K562 (cell line): ENCODE results near the gene CALU. TPM values are rescaled to one million over a fixed set of nuclear protein-coding genes. Genes with fewer than 3 reads are reported as not detected.

Experiments used
- ATAC-seq: fragments of 200-7000 bp; cut with Tn5 transposase; 3 replicates; pipeline ENCODE4 v1.9.1; 2020; ENCODE audit warnings: moderate library complexity
- BruUV-seq: library from RNA; stranded (reverse); fragments of 400-500 nt; replicated peaks from 2 replicates; lab custom pipeline; 2021; lab: Mats Ljungman, UMichigan
- CTCF ChIA-PET: fragments of 300-600 bp; formaldehyde crosslinking; extraction: SDS; loops from one replicate; lab custom pipeline; 2021; ENCODE audit warnings: low intra/inter-chr PET ratio; lab: Yijun Ruan, JAX
- POLR2A ChIA-PET: fragments of 300-600, 350-650 bp; sonication (Branson Sonifier 250); formaldehyde crosslinking; extraction: SDS; loops from one replicate; lab custom pipeline; 2021; ENCODE audit warnings: antibody characterized with exemption, inconsistent platforms; lab: Yijun Ruan, JAX
- DNase-seq, 4 experiments: peaks; one replicate each; pipeline versions ENCODE4 v3.0.0 to v3.0.0-alpha.2; 2011 to 2018; ENCODE audit warnings: low spot score in 3 of 4, mixed read lengths in 3 of 4; ENCODE audit errors: extremely low read depth in 1 of 4
- FAIRE-seq: peaks from 2 replicates; lab custom pipeline; 2011; peaks lifted over from hg19 to GRCh38; lab: Jason Lieb, UNC
- H2AFZ ChIP-seq: 2 replicates; pipeline ENCODE4 v1.6.0; 2011; ENCODE audit warnings: low read depth, low read length, control low read depth, inconsistent platforms
- H3K27ac ChIP-seq: fragments of 200-600 bp; 3 replicates; pipeline ENCODE4 v1.8.0; 2011; ENCODE audit warnings: low read depth, mild to moderate bottlenecking, control low read depth, inconsistent platforms, low read length, moderate library complexity, mixed read lengths; ENCODE audit errors: extremely low read depth
- H3K27me3 ChIP-seq, 2 experiments: fragments of 300-600 bp in 1 of 2; 2 replicates in 1 of 2; 3 replicates in 1 of 2; pipeline versions ENCODE4 v1.6.0 to v1.8.0; 2011; ENCODE audit warnings: inconsistent platforms in 2 of 2, low read length in 2 of 2, mild to moderate bottlenecking in 1 of 2, mixed read lengths in 1 of 2, moderate library complexity in 1 of 2; ENCODE audit not compliant: control insufficient read depth in 2 of 2, insufficient read depth in 2 of 2
- H3K36me3 ChIP-seq: fragments of 300-600 bp; 3 replicates; pipeline ENCODE4 v1.8.0; 2011; ENCODE audit warnings: mild to moderate bottlenecking, low read length, inconsistent platforms; ENCODE audit not compliant: control insufficient read depth, insufficient read depth
- H3K4me1 ChIP-seq, 2 experiments: fragments of 200-600 bp in 1 of 2; replicated peaks in 1 of 2; 2 replicates in 1 of 2; 3 replicates in 1 of 2; pipeline versions ENCODE4 v1.5.1 to v1.8.0; 2011; ENCODE audit warnings: inconsistent platforms in 2 of 2, low read length in 2 of 2, mild to moderate bottlenecking in 1 of 2, mixed read lengths in 1 of 2, moderate library complexity in 1 of 2; ENCODE audit not compliant: control insufficient read depth in 2 of 2, insufficient read depth in 2 of 2
- H3K4me2 ChIP-seq: 2 replicates; pipeline ENCODE4 v1.6.1; 2011; ENCODE audit warnings: low read length, control low read depth, inconsistent platforms, mixed read lengths; ENCODE audit not compliant: insufficient read depth
- H3K4me3 ChIP-seq: fragments of 200-600 bp; sonication (generic), shearing (Covaris generic); 2 replicates; pipeline ENCODE4 v1.5.1; 2016; ENCODE audit warnings: control low read depth, inconsistent platforms
- H3K79me2 ChIP-seq: fragments of 200-600 bp; 3 replicates; pipeline ENCODE4 v1.8.0; 2011; ENCODE audit warnings: low read length, inconsistent platforms; ENCODE audit not compliant: control insufficient read depth, insufficient read depth
- H3K9ac ChIP-seq, 2 experiments: 2 replicates each; pipeline versions ENCODE4 v1.6.0 to v1.6.1; 2011; ENCODE audit warnings: low read depth in 2 of 2, low read length in 2 of 2, control low read depth in 1 of 2, inconsistent platforms in 1 of 2, mild to moderate bottlenecking in 1 of 2, mixed read lengths in 1 of 2; ENCODE audit not compliant: insufficient read depth in 1 of 2
- H3K9me1 ChIP-seq: one replicate; pipeline ENCODE4 v1.6.0; 2011; ENCODE audit warnings: inconsistent platforms, mild to moderate bottlenecking, low read length, moderate library complexity; ENCODE audit not compliant: control insufficient read depth, insufficient read depth
- H3K9me3 ChIP-seq: replicated peaks from 2 replicates; pipeline ENCODE4 v1.5.1; 2011; ENCODE audit warnings: low read depth, low read length, inconsistent platforms; ENCODE audit not compliant: control insufficient read depth, insufficient read depth
- H4K20me1 ChIP-seq: replicated peaks from 2 replicates; pipeline ENCODE4 v1.6.1; 2011; ENCODE audit warnings: low read length, inconsistent platforms, mixed read lengths; ENCODE audit not compliant: control insufficient read depth, insufficient read depth
- ARHGAP35 ChIP-seq: fragments of 450-650 bp; IDR thresholded peaks from 2 replicates; pipeline ENCODE4 v1.6.1; 2018; ENCODE audit not compliant: partially characterized antibody
- ATF7 ChIP-seq: fragments of 450-650 bp; IDR thresholded peaks from 2 replicates; pipeline ENCODE4 v1.7.1; 2014; ENCODE audit warnings: mild to moderate bottlenecking, moderate library complexity
- E2F8 ChIP-seq: fragments of 450-650 bp; IDR thresholded peaks from 2 replicates; pipeline ENCODE4 v1.7.1; 2018; ENCODE audit warnings: mild to moderate bottlenecking, low read depth; ENCODE audit not compliant: partially characterized antibody
- ESRRB ChIP-seq: fragments of 250-450 bp; sonication (Bioruptor Pico); IDR thresholded peaks from 2 replicates; pipeline ENCODE4 v1.5.0; 2020; ENCODE audit warnings: mild to moderate bottlenecking, moderate library complexity, borderline replicate concordance
- HCFC1 ChIP-seq: IDR thresholded peaks from 2 replicates; pipeline ENCODE4 v1.6.1; 2012; ENCODE audit warnings: low read depth, low read length, improper control_type of control experiment
- HES1 ChIP-seq: fragments of 450-650 bp; IDR thresholded peaks from 2 replicates; pipeline ENCODE4 v1.6.1; 2016; ENCODE audit warnings: low read depth, mild to moderate bottlenecking, moderate library complexity
- KDM1A ChIP-seq, 2 experiments: fragments of 450-650 bp; IDR thresholded peaks; 2 replicates each; pipeline ENCODE4 v1.6.1; 2016; ENCODE audit warnings: mild to moderate bottlenecking in 2 of 2
- KDM5B ChIP-seq: fragments of 200-600 bp; sonication (generic); IDR thresholded peaks from 2 replicates; pipeline ENCODE4 v1.6.1; 2012; ENCODE audit warnings: low read depth, mild to moderate bottlenecking, moderate library complexity, low read length, control low read depth, inconsistent platforms; ENCODE audit not compliant: insufficient replicate concordance
- L3MBTL2 ChIP-seq: fragments of 450-650 bp; IDR thresholded peaks from 2 replicates; pipeline ENCODE4 v1.6.1; 2016; ENCODE audit warnings: mild to moderate bottlenecking, moderate library complexity
- MEF2A ChIP-seq: IDR thresholded peaks from 2 replicates; pipeline ENCODE4 v1.6.1; 2011; ENCODE audit warnings: low read depth, mild to moderate bottlenecking, low read length, moderate library complexity; ENCODE audit not compliant: control insufficient read depth
- MEIS2 ChIP-seq: fragments of 450-650 bp; IDR thresholded peaks from 2 replicates; pipeline ENCODE4 v1.6.1; 2014; ENCODE audit warnings: mild to moderate bottlenecking; ENCODE audit not compliant: partially characterized antibody
- MXD1 ChIP-seq: fragments of 250-450 bp; sonication (Bioruptor Pico); IDR thresholded peaks from 2 replicates; pipeline ENCODE4 v1.8.0; 2021; ENCODE audit warnings: borderline replicate concordance, mild to moderate bottlenecking, moderate library complexity; ENCODE audit not compliant: poor library complexity, severe bottlenecking
- NFIC ChIP-seq: fragments of 450-650 bp; IDR thresholded peaks from 2 replicates; pipeline ENCODE4 v1.6.1; 2017; ENCODE audit warnings: mild to moderate bottlenecking, inconsistent platforms
- ZBTB43 ChIP-seq: sonication (generic); formaldehyde crosslinking; IDR thresholded peaks from 2 replicates; pipeline ENCODE4 v1.8.0; 2023; ENCODE audit warnings: mild to moderate bottlenecking, missing genetic modification reagents
- ZNF121 ChIP-seq: sonication (generic); formaldehyde crosslinking; conservative IDR thresholded peaks from 2 replicates; pipeline ENCODE4 v1.8.0; 2022; ENCODE audit warnings: missing genetic modification reagents
- ZNF184 ChIP-seq: sonication (generic); formaldehyde crosslinking; IDR thresholded peaks from 2 replicates; pipeline ENCODE4 v1.5.0; 2020; ENCODE audit warnings: missing genetic modification reagents
- ZNF436 ChIP-seq: fragments of 250-450, 450-650 bp; sonication (Bioruptor Pico); formaldehyde crosslinking; IDR thresholded peaks from 2 replicates; pipeline ENCODE4 v1.7.0; 2020; ENCODE audit warnings: mild to moderate bottlenecking
- ZSCAN32 ChIP-seq: fragments of 450-650 bp; formaldehyde crosslinking; IDR thresholded peaks from 2 replicates; pipeline ENCODE4 v1.4.0; 2020; ENCODE audit warnings: mild to moderate bottlenecking, moderate library complexity
- WGBS: fragments of 100-300 bp; shearing (Covaris generic); methylation state at CpG from one replicate; pipeline ENCODE4 v1.1.6; 2016; ENCODE audit warnings: low coverage, mixed read lengths; ENCODE audit not compliant: insufficient coverage; ENCODE audit errors: missing lambda C conversion rate; 5-methylcytosine and 5-hydroxymethylcytosine counted together
- in situ Hi-C: fragments of 300-500 bp; cut with MboI; formaldehyde crosslinking; loops from 4 replicates; pipeline ENCODE4 v1.15.0; 2018; ENCODE audit warnings: inconsistent platforms, mixed read lengths
- intact Hi-C: fragments of 100-400 bp; cut with micrococcal nuclease; formaldehyde crosslinking; loops from 2 replicates; pipeline ENCODE4 v1.14.2; 2022
- polyA plus RNA-seq, 8 experiments: library from polyadenylated mRNA; depleted of rRNA in 4 of 8; stranded (reverse) in 5 of 8; unstranded in 3 of 8; fragments of >200 nt; fragmentation: Nextera tagmentation in 2 of 8; fragmentation: Illumina TruSeq in 1 of 8; extraction: Ambion mirVana in 2 of 8; extraction: Trizol in 1 of 8; gene quantifications; 2 replicates each; pipeline versions ENCODE4 v1.2.1 to v1.2.3, GENCODE V29; 2011 to 2014; ENCODE audit warnings: inconsistent platforms in 1 of 8, missing spikeins in 1 of 8
- total RNA-seq, 7 experiments: library from RNA; depleted of rRNA in 6 of 7; stranded (reverse); fragments of >200 nt in 6 of 7; fragmentation: Illumina TruSeq in 2 of 7; extraction: Trizol in 2 of 7; gene quantifications; 2 replicates each; pipeline versions ENCODE4 v1.2.1 to v1.2.3, GENCODE V29; 2011 to 2021; ENCODE audit warnings: low replicate concordance in 1 of 7

Gene CALU
- total and polyA plus RNA-seq, 9 of the 15 experiments (the other 6 are each of a cell fraction or from before 2014, with no cell fraction given), result 166 to 286 (median 215) TPM

DNA sequence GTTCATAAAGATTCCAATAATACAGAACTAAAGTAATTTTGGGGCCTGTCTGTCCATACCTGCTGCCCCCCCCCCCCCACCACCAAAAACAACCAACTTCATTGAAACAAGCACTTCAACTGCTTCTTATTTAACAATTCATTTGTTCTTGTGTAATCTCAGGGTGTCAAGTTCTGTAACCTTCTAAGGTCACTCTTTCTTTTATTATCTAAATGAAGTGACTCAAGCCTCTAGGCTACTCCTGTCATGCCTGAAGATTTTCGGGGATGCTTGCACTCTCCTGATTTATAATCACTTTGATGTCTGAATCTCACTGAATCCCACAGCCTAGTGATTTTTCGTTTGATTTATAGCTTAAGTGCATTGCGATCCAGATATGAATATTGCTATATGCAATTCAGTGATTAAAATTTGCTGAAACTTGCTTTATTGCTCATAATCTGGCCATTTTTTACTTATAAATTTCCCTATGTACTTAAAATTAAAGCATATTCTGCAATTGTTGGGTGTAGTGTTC lies 39.9 kb upstream of the CALU start (continued):
- TF ChIP-seq ZNF121 (CRISPR knock-in tag) (no peak), KDM1A (IDR thresholded peaks at IDR 0.05) (peak; percentile 52 to 69; a peak in 3 of 4 replicates), MEIS2 (peak; percentile 5), ARHGAP35 (no peak)

DNA sequence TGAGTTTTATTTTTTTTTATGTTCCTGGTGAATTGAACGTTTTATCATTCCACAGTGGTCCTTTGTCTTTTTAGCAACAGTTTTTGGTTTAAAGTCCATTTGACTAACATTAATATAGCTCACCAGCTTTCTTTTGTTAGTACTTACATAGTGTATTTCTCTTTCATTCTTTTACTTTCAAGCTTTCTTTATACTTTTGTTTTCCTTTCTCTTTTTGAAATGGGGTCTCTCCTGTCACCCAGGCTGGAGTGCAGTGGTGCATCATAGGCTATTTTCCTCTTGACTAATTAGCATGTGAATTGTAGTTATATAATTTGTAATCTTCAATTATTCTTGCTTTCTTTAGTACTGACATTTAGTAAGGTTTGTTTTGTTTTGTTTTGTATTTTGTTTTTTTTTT lies 39.3 kb upstream of the CALU start:
- no peak overlapping the region for H3K4me2 ChIP-seq
- CTCF ChIA-PET, result no interaction called here
- intact Hi-C loops (no loop called here), in situ Hi-C loops (no loop called here)
- POLR2A ChIA-PET, result interaction anchor here (1.0 to 1.5 kb wide), 4 partner anchors 14 to 74 kb away, joined by 3 to 4 read pairs (median 4); a partner anchor contains a TSS
- WGBS, result 0% methylated on average over 1 of the region's 1 CpG
- H3K4me3 ChIP-seq, result no peak overlapping the region
- H3K9ac ChIP-seq, result no peak overlapping the region
- no peak for DNase-seq
- FAIRE-seq, result no peak
- H3K27ac ChIP-seq, result no peak overlapping the region
- peaks cover 4 to 11% of the 10 kb centered on the region in 2 experiments; a peak in 4 of 5 replicates for H3K4me1 ChIP-seq
- H3K27me3 ChIP-seq, result peaks cover 11 to 17% of the 10 kb centered on the region in 2 experiments; a peak in 3 of 5 replicates
- H3K9me3 ChIP-seq, result no peaks in the 10 kb centered on the region
- ATAC-seq, result no peak
- no peaks in the 10 kb centered on the region for H4K20me1 ChIP-seq
- no TSS peak for BruUV-seq
- H2AFZ ChIP-seq, result no peak overlapping the region
- no peaks in the 10 kb centered on the region for H3K9me1 ChIP-seq
- no peaks in the 10 kb centered on the region for H3K79me2 ChIP-seq
- H3K36me3 ChIP-seq, result no peaks in the 10 kb centered on the region
- TF ChIP-seq MEF2A (no peak), ZNF436 (CRISPR knock-in tag) (no peak), KDM5B (no peak), HES1 (no peak), L3MBTL2 (no peak), ESRRB (CRISPR knock-in tag) (no peak), MXD1 (CRISPR knock-in tag) (no peak), NFIC (no peak), ZNF184 (CRISPR knock-in tag) (no peak), HCFC1 (no peak), ZBTB43 (no peak), ZSCAN32 (CRISPR knock-in tag) (no peak), ATF7 (no peak), E2F8 (no peak)
